Measurements from ENCODE around the gene C10orf143. TPM values are rescaled to one million over a fixed set of nuclear protein-coding genes. Genes with fewer than 3 reads are reported as not detected.

The C10orf143 gene
- total and polyA plus RNA-seq, 4 donors = 3.0 to 9.0 (median 4.8) TPM

- DNase-seq (no peak), ATAC-seq (ENCODE audit: insufficient read depth, low FRiP score) (no peak)
- peaks cover 0 to 7% (median 0%) of the 10 kb centered on the region in 5 donors for H3K4me1 ChIP-seq (ENCODE audit: control insufficient read depth in 5 of 5, insufficient read depth in 5 of 5, low read length in 5 of 5)
- no peak overlapping the region for H3K27ac ChIP-seq (ENCODE audit: low read depth in 1 of 2, low read length in 1 of 2)
- 74 to 80% methylated on average over 10 of the region's 10 CpGs for WGBS, 2 donors
- no peak for TF ChIP-seq CTCF (IDR thresholded peaks at IDR 0.05; ENCODE audit: control extremely low read depth, extremely low read depth)
- H3K36me3 ChIP-seq (ENCODE audit: control insufficient read depth in 4 of 4, insufficient read depth in 4 of 4, low read length in 4 of 4) = no peaks in the 10 kb centered on the region
- H3K9ac ChIP-seq (ENCODE audit: insufficient read depth in 1 of 2, low read length in 2 of 2) = no peak overlapping the region
- peaks cover 0 to 14% (median 6%) of the 10 kb centered on the region in 3 donors for H3K27me3 ChIP-seq (ENCODE audit: control insufficient read depth in 3 of 3, insufficient read depth in 3 of 3, low read length in 2 of 3)
- H3K9me3 ChIP-seq (ENCODE audit: control insufficient read depth in 4 of 4, insufficient read depth in 3 of 4, low read length in 3 of 4) = no peaks in the 10 kb centered on the region
- no peak overlapping the region for H3K4me3 ChIP-seq
Measured at GRCh38 chr10:130041451-130042371, 68.9 kb downstream of the C10orf143 start.

GRCh38 chr10:130040817-130041330 lies 69.8 kb downstream of the C10orf143 start:
- Histone ChIP-seq H3K27ac (ENCODE audit: low read depth in 1 of 2, low read length in 1 of 2) (no peak overlapping the region), H3K9ac (ENCODE audit: insufficient read depth in 1 of 2, low read length in 2 of 2) (no peak overlapping the region), H3K27me3 (ENCODE audit: control insufficient read depth in 3 of 3, insufficient read depth in 3 of 3, low read length in 2 of 3) (peaks cover 0 to 14% (median 6%) of the 10 kb centered on the region in 3 donors), H3K36me3 (ENCODE audit: control insufficient read depth in 4 of 4, insufficient read depth in 4 of 4, low read length in 4 of 4) (no peaks in the 10 kb centered on the region), H3K4me3 (no peak overlapping the region), H3K4me1 (ENCODE audit: control insufficient read depth in 5 of 5, insufficient read depth in 5 of 5, low read length in 5 of 5) (peaks cover 0 to 7% (median 0%) of the 10 kb centered on the region in 5 donors), H3K9me3 (ENCODE audit: control insufficient read depth in 4 of 4, insufficient read depth in 3 of 4, low read length in 3 of 4) (no peaks in the 10 kb centered on the region)
- ATAC-seq (ENCODE audit: insufficient read depth, low FRiP score) (no peak), DNase-seq (no peak)
- TF ChIP-seq CTCF (IDR thresholded peaks at IDR 0.05; ENCODE audit: control extremely low read depth, extremely low read depth) = no peak
- 81 to 84% methylated on average over 12 of the region's 12 CpGs for WGBS, 2 donors

GRCh38 chr10:130040351-130040750 lies 70.3 kb downstream of the C10orf143 start:
- Histone ChIP-seq H3K36me3 (ENCODE audit: control insufficient read depth in 4 of 4, insufficient read depth in 4 of 4, low read length in 4 of 4) (no peaks in the 10 kb centered on the region), H3K9me3 (ENCODE audit: control insufficient read depth in 4 of 4, insufficient read depth in 3 of 4, low read length in 3 of 4) (peaks cover 0 to 2% (median 0%) of the 10 kb centered on the region in 4 donors), H3K27me3 (ENCODE audit: control insufficient read depth in 3 of 3, insufficient read depth in 3 of 3, low read length in 2 of 3) (peaks cover 0 to 14% (median 6%) of the 10 kb centered on the region in 3 donors), H3K9ac (ENCODE audit: insufficient read depth in 1 of 2, low read length in 2 of 2) (no peak overlapping the region), H3K4me1 (ENCODE audit: control insufficient read depth in 5 of 5, insufficient read depth in 5 of 5, low read length in 5 of 5) (peaks cover 0 to 7% (median 0%) of the 10 kb centered on the region in 5 donors), H3K4me3 (no peak overlapping the region), H3K27ac (ENCODE audit: low read depth in 1 of 2, low read length in 1 of 2) (no peak overlapping the region)
- DNase-seq (no peak), ATAC-seq (ENCODE audit: insufficient read depth, low FRiP score) (no peak)
- 88 to 91% methylated on average over 11 of the region's 11 CpGs for WGBS, 2 donors
- no peak for TF ChIP-seq CTCF (IDR thresholded peaks at IDR 0.05; ENCODE audit: control extremely low read depth, extremely low read depth)
